Measurements from ENCODE around the gene EMC9. TPM values are rescaled to one million over a fixed set of nuclear protein-coding genes. Genes with fewer than 3 reads are reported as not detected.
A peak's percentile ranks its signal among the peaks of the same experiment; 100 is the strongest.

Gene EMC9
- total and polyA plus RNA-seq, 10 of the 15 experiments (the other 5 are each of a cell fraction or from before 2014, with no cell fraction given) = 15.3 to 60.5 (median 30.3) TPM

- H3K27me3 ChIP-seq (replicated peaks in 1 of 2; ENCODE audit: control insufficient read depth in 2 of 2, insufficient read depth in 2 of 2, low read length in 1 of 2) = no peaks in the 10 kb centered on the region
- FAIRE-seq = no peak
Measured at GRCh38 chr14:24089890-24090289, 51.5 kb downstream of the EMC9 start.

More at GRCh38 chr14:24089890-24090289, 51.5 kb downstream of the EMC9 start:
- TF ChIP-seq EED (IDR thresholded peaks at IDR 0.05; ENCODE audit: low read depth) (no peak), RUNX3 (IDR thresholded peaks at IDR 0.05; ENCODE audit: low read length) (no peak), WRNIP1 (IDR thresholded peaks at IDR 0.05; ENCODE audit: borderline replicate concordance, low read depth, low read length) (no peak), ZNF217 (IDR thresholded peaks at IDR 0.05) (no peak), SUZ12 (IDR thresholded peaks at IDR 0.05; ENCODE audit: unreplicated experiment) (no peak), BRCA1 (IDR thresholded peaks at IDR 0.05; ENCODE audit: low read depth, low read length) (no peak), YBX1 (IDR thresholded peaks at IDR 0.05) (no peak), MYB (IDR thresholded peaks at IDR 0.05; ENCODE audit: borderline replicate concordance, low read depth, low read length) (no peak), CBX5 (IDR thresholded peaks at IDR 0.05; ENCODE audit: low read depth) (no peak), USF2 (IDR thresholded peaks at IDR 0.05; ENCODE audit: borderline replicate concordance, low read depth, low read length) (no peak)
- Histone ChIP-seq H3K36me3 (ENCODE audit: control insufficient read depth in 2 of 2, insufficient read depth in 2 of 2, low read length in 1 of 2) (no peaks in the 10 kb centered on the region), H3K79me2 (ENCODE audit: control insufficient read depth, insufficient read depth, low read length) (peaks cover 10% of the 10 kb centered on the region), H3K9me3 (replicated peaks; ENCODE audit: control insufficient read depth, insufficient read depth, low read length) (no peaks in the 10 kb centered on the region), H3K4me3 (no peak overlapping the region), H4K20me1 (ENCODE audit: control insufficient read depth, insufficient read depth) (no peaks in the 10 kb centered on the region), H3K27ac (ENCODE audit: control insufficient read depth, insufficient read depth) (no peak overlapping the region), H3K9ac (ENCODE audit: control insufficient read depth, insufficient read depth, low read length) (no peak overlapping the region), H3K4me1 (ENCODE audit: control insufficient read depth, insufficient read depth, low read length) (0 out of 2 replicates have a peak, but pooled peaks cover 3% of the 10 kb centered on the region), H3K4me2 (ENCODE audit: control insufficient read depth, insufficient read depth) (no peak overlapping the region), H2AFZ (ENCODE audit: control insufficient read depth, low read depth, low read length) (no peak overlapping the region)
- POLR2A ChIA-PET = interaction anchor here (1.0 to 6.6 kb wide), 5 partner anchors 15 to 71 kb away, joined by 3 to 79 read pairs (median 6); partner anchors contain the start of genes DCAF11, IRF9 and NRL
- SMC1A ChIA-PET (ENCODE audit: uncharacterized antibody, unreplicated experiment) = interaction anchor here (0.8 to 9.2 kb wide), 19 partner anchors 9 to 152 kb away, joined by 3 to 195 read pairs (median 5); partner anchors contain the start of genes DCAF11, IRF9, NRL and TINF2
- 93% methylated on average over 4 of the region's 6 CpGs for WGBS (ENCODE audit: insufficient coverage, insufficient replicate concordance, low lambda C conversion rate, missing lambda C conversion rate)
- in situ Hi-C loops (cut with MboI) = loop anchor here (5.0 kb wide), 3 partner anchors 33 to 113 kb away; no protein-coding TSS in a partner anchor
- RAD21 ChIA-PET (ENCODE audit: unreplicated experiment) = interaction anchor here (0.7 to 9.1 kb wide), 11 partner anchors 9 to 244 kb away, joined by 3 to 153 read pairs (median 4); partner anchors contain the start of genes IRF9, PSME2 and RNF31
- DNase-seq (ENCODE audit: low read depth, low spot score) (no peak), ATAC-seq (no peak)
- no TSS peak for BruUV-seq (replicated peaks)
- CTCF ChIA-PET = interaction anchor here (0.6 to 11.2 kb wide), 23 partner anchors 9 to 162 kb away, joined by 3 to 294 read pairs (median 7); partner anchors contain the start of genes CARMIL3, DCAF11, IRF9 and NRL
- intact Hi-C loops (cut with micrococcal nuclease; ENCODE audit: unreplicated experiment) = loop anchor here (1.0 to 5.0 kb wide), 3 partner anchors 32 to 207 kb away; partner anchors contain the start of genes DHRS1 and NOP9

Small RNA genes within 50 kb of the gene (microRNA-seq; reads per million reads assigned to microRNA genes)
- gene MIR7703 = not detected

Small RNA genes within 50 kb of the gene (small RNA-seq; reads per million reads assigned to genes)
- gene AL136295.4 = not detected
- gene IPO4 = 0.55 reads per million, percentile 11 among the genes with 10 or more reads in this experiment
- gene IRF9 = 0.31 reads per million
- 0.82 reads per million, percentile 25 among the genes with 10 or more reads in this experiment for gene RNA5SP383

Other genes starting within 250 kb of the EMC9 start
Only the 7 nearest of the 31 such genes appear.
- 90.1 and 91.2 TPM in 2 replicates for gene DCAF11, start 26.8 kb downstream of the EMC9 start, total RNA-seq (2014; rRNA removed)
- gene DCAF11, start 26.8 kb downstream of the EMC9 start, total RNA-seq (2014; rRNA removed; fragmentation: Illumina TruSeq; extraction: Trizol) = 57.5 and 59.0 TPM in 2 replicates
- gene DCAF11, start 26.8 kb downstream of the EMC9 start, total RNA-seq (2021) = 66.3 and 69.2 TPM in 2 replicates
- 51.4 and 76.7 TPM in 2 replicates for gene DCAF11, start 26.8 kb downstream of the EMC9 start, polyA plus RNA-seq (2011; rRNA removed)
- 50.9 and 72.0 TPM in 2 replicates for gene DCAF11, start 26.8 kb downstream of the EMC9 start, polyA plus RNA-seq (2014; fragmentation: Illumina TruSeq; extraction: Trizol)
- gene DCAF11, start 26.8 kb downstream of the EMC9 start, polyA plus RNA-seq (2014; fragmentation: Nextera tagmentation; extraction: Ambion mirVana) = 10 to 100 TPM; 13.4 to 16.4 TPM
- 73.2 and 76.8 TPM in 2 replicates for gene DCAF11, start 26.8 kb downstream of the EMC9 start, polyA plus RNA-seq (2014; rRNA removed)
- 10 to 100 TPM; 62.8 to 71.1 TPM for gene DCAF11, start 26.8 kb downstream of the EMC9 start, polyA plus RNA-seq (2016; fragmentation: Nextera tagmentation; extraction: Ambion mirVana)
- 2.1 and 4.4 TPM in 2 replicates for gene NRL, start 26.6 kb downstream of the EMC9 start, total RNA-seq (2014; rRNA removed)
- gene NRL, start 26.6 kb downstream of the EMC9 start, total RNA-seq (2014; rRNA removed; fragmentation: Illumina TruSeq; extraction: Trizol) = 1.0 and 1.3 TPM in 2 replicates
- gene NRL, start 26.6 kb downstream of the EMC9 start, total RNA-seq (2021) = 2.2 and 2.5 TPM in 2 replicates
- 2.1 and 2.2 TPM in 2 replicates for gene NRL, start 26.6 kb downstream of the EMC9 start, polyA plus RNA-seq (2011; rRNA removed)
- gene NRL, start 26.6 kb downstream of the EMC9 start, polyA plus RNA-seq (2014; fragmentation: Illumina TruSeq; extraction: Trizol) = 0.63 and 0.76 TPM in 2 replicates
- gene NRL, start 26.6 kb downstream of the EMC9 start, polyA plus RNA-seq (2014; fragmentation: Nextera tagmentation; extraction: Ambion mirVana) = under 1 TPM; 0.11 to 0.13 TPM
- gene NRL, start 26.6 kb downstream of the EMC9 start, polyA plus RNA-seq (2014; rRNA removed) = 2.5 and 2.9 TPM in 2 replicates
- gene NRL, start 26.6 kb downstream of the EMC9 start, polyA plus RNA-seq (2016; fragmentation: Nextera tagmentation; extraction: Ambion mirVana) = 1 to 10 TPM; 2.2 to 2.7 TPM
- 1.9 and 2.0 TPM in 2 replicates for gene FITM1, start 10.9 kb downstream of the EMC9 start, total RNA-seq (2014; rRNA removed)
- 0.18 and 0.27 TPM in 2 replicates for gene FITM1, start 10.9 kb downstream of the EMC9 start, total RNA-seq (2014; rRNA removed; fragmentation: Illumina TruSeq; extraction: Trizol)
- gene FITM1, start 10.9 kb downstream of the EMC9 start, total RNA-seq (2021) = 0.64 TPM in 2 replicates
- 0.09 and 0.49 TPM in 2 replicates for gene FITM1, start 10.9 kb downstream of the EMC9 start, polyA plus RNA-seq (2011; rRNA removed)
- 0.28 TPM in 1 of 2 replicates, not detected in the other for gene FITM1, start 10.9 kb downstream of the EMC9 start, polyA plus RNA-seq (2014; fragmentation: Illumina TruSeq; extraction: Trizol)
- under 1 TPM in 1 of 2 experiments, not detected in 1; 0.11 TPM for gene FITM1, start 10.9 kb downstream of the EMC9 start, polyA plus RNA-seq (2014; fragmentation: Nextera tagmentation; extraction: Ambion mirVana)
- 0.76 and 1.3 TPM in 2 replicates for gene FITM1, start 10.9 kb downstream of the EMC9 start, polyA plus RNA-seq (2014; rRNA removed)
- gene FITM1, start 10.9 kb downstream of the EMC9 start, polyA plus RNA-seq (2016; fragmentation: Nextera tagmentation; extraction: Ambion mirVana) = under 1 TPM in 1 of 2 experiments, not detected in 1; 0.42 TPM
- gene PSME1, start 5.4 kb downstream of the EMC9 start, total RNA-seq (2014; rRNA removed) = 324 and 373 TPM in 2 replicates
- 367 and 377 TPM in 2 replicates for gene PSME1, start 5.4 kb downstream of the EMC9 start, total RNA-seq (2014; rRNA removed; fragmentation: Illumina TruSeq; extraction: Trizol)
- 396 and 402 TPM in 2 replicates for gene PSME1, start 5.4 kb downstream of the EMC9 start, total RNA-seq (2021)
- 138 and 250 TPM in 2 replicates for gene PSME1, start 5.4 kb downstream of the EMC9 start, polyA plus RNA-seq (2011; rRNA removed)
- gene PSME1, start 5.4 kb downstream of the EMC9 start, polyA plus RNA-seq (2014; fragmentation: Illumina TruSeq; extraction: Trizol) = 354 and 428 TPM in 2 replicates
- 1,000 to 10,000 TPM; 1,299 to 1,378 TPM for gene PSME1, start 5.4 kb downstream of the EMC9 start, polyA plus RNA-seq (2014; fragmentation: Nextera tagmentation; extraction: Ambion mirVana)
- gene PSME1, start 5.4 kb downstream of the EMC9 start, polyA plus RNA-seq (2014; rRNA removed) = 248 and 257 TPM in 2 replicates
- gene PSME1, start 5.4 kb downstream of the EMC9 start, polyA plus RNA-seq (2016; fragmentation: Nextera tagmentation; extraction: Ambion mirVana) = 100 to 1,000 TPM; 769 to 810 TPM
- gene PSME2, start 5.0 kb upstream of the EMC9 start, total RNA-seq (2014; rRNA removed) = 861 and 965 TPM in 2 replicates
- 713 and 731 TPM in 2 replicates for gene PSME2, start 5.0 kb upstream of the EMC9 start, total RNA-seq (2014; rRNA removed; fragmentation: Illumina TruSeq; extraction: Trizol)
- gene PSME2, start 5.0 kb upstream of the EMC9 start, total RNA-seq (2021) = 554 and 559 TPM in 2 replicates
- gene PSME2, start 5.0 kb upstream of the EMC9 start, polyA plus RNA-seq (2011; rRNA removed) = 409 and 510 TPM in 2 replicates
- 828 and 873 TPM in 2 replicates for gene PSME2, start 5.0 kb upstream of the EMC9 start, polyA plus RNA-seq (2014; fragmentation: Illumina TruSeq; extraction: Trizol)
- gene PSME2, start 5.0 kb upstream of the EMC9 start, polyA plus RNA-seq (2014; fragmentation: Nextera tagmentation; extraction: Ambion mirVana) = 1,000 to 10,000 TPM; 3,045 to 3,542 TPM
- gene PSME2, start 5.0 kb upstream of the EMC9 start, polyA plus RNA-seq (2014; rRNA removed) = 862 and 900 TPM in 2 replicates
- gene PSME2, start 5.0 kb upstream of the EMC9 start, polyA plus RNA-seq (2016; fragmentation: Nextera tagmentation; extraction: Ambion mirVana) = 1,000 to 10,000 TPM; 1,453 to 1,543 TPM
- 69.5 and 73.5 TPM in 2 replicates for gene RNF31, start 5.9 kb upstream of the EMC9 start, total RNA-seq (2014; rRNA removed)
- 27.2 and 29.6 TPM in 2 replicates for gene RNF31, start 5.9 kb upstream of the EMC9 start, total RNA-seq (2014; rRNA removed; fragmentation: Illumina TruSeq; extraction: Trizol)
- gene RNF31, start 5.9 kb upstream of the EMC9 start, total RNA-seq (2021) = 87.0 and 92.7 TPM in 2 replicates
- 12.3 and 20.8 TPM in 2 replicates for gene RNF31, start 5.9 kb upstream of the EMC9 start, polyA plus RNA-seq (2011; rRNA removed)
- 29.8 and 47.1 TPM in 2 replicates for gene RNF31, start 5.9 kb upstream of the EMC9 start, polyA plus RNA-seq (2014; fragmentation: Illumina TruSeq; extraction: Trizol)
- 10 to 100 TPM in 1 of 2 experiments, 1 to 10 TPM in 1; 8.5 to 19.0 TPM for gene RNF31, start 5.9 kb upstream of the EMC9 start, polyA plus RNA-seq (2014; fragmentation: Nextera tagmentation; extraction: Ambion mirVana)
- gene RNF31, start 5.9 kb upstream of the EMC9 start, polyA plus RNA-seq (2014; rRNA removed) = 61.8 and 66.7 TPM in 2 replicates
- gene RNF31, start 5.9 kb upstream of the EMC9 start, polyA plus RNA-seq (2016; fragmentation: Nextera tagmentation; extraction: Ambion mirVana) = 10 to 100 TPM; 56.9 to 72.7 TPM
- gene IRF9, start 19.7 kb upstream of the EMC9 start, total RNA-seq (2014; rRNA removed) = 141 and 151 TPM in 2 replicates
- gene IRF9, start 19.7 kb upstream of the EMC9 start, total RNA-seq (2014; rRNA removed; fragmentation: Illumina TruSeq; extraction: Trizol) = 121 and 124 TPM in 2 replicates
- 146 and 161 TPM in 2 replicates for gene IRF9, start 19.7 kb upstream of the EMC9 start, total RNA-seq (2021)
- gene IRF9, start 19.7 kb upstream of the EMC9 start, polyA plus RNA-seq (2011; rRNA removed) = 210 and 234 TPM in 2 replicates
- 140 and 192 TPM in 2 replicates for gene IRF9, start 19.7 kb upstream of the EMC9 start, polyA plus RNA-seq (2014; fragmentation: Illumina TruSeq; extraction: Trizol)
- gene IRF9, start 19.7 kb upstream of the EMC9 start, polyA plus RNA-seq (2014; fragmentation: Nextera tagmentation; extraction: Ambion mirVana) = 10 to 100 TPM; 47.6 to 58.7 TPM
- 184 and 187 TPM in 2 replicates for gene IRF9, start 19.7 kb upstream of the EMC9 start, polyA plus RNA-seq (2014; rRNA removed)
- 100 to 1,000 TPM; 172 to 180 TPM for gene IRF9, start 19.7 kb upstream of the EMC9 start, polyA plus RNA-seq (2016; fragmentation: Nextera tagmentation; extraction: Ambion mirVana)